ENCODE measurements around the gene MYO1C.

MYO1C gene

GRCh38 chr17:1485423-1486376, 6.8 kb downstream of the MYO1C start:
- peak; percentile 32 for DNase-seq (ENCODE audit: low read depth)

DNA sequence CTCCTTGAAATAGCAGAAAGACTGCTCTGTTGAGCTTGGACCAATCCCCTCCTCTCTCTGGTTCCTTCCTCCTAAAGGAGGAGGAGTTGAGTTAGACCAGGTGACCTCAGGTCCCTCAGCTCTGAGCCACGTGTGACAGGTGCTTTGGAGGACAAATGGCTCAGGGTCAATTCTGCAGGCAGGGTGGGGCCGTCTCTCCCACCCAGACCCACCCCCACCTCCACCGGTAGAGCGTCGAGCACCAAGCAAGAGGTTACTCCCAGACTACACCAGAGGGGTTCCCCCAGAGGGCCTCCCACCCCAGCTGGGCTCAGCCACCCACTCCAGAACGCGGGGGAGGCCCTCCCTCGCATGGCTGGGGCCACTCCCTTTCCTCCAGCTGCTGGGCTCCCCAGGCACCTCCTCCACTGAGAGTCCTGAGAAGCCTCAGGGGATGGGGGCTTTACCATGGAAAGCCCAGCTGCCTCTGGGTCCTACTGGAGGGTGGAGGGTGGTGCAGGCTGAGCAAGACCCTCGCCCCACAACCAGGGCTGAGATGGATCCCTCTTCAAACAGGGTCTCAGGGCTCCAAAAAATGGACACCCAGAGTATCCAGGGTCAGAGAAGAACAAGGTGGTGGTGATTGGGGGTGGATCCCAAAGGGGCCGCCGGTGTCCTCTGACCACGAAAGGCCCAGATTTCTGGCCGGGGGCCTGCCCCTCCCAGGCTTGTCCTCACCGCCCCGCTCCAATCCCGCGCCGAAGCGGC, 7.6 kb downstream of the MYO1C start:
- no peak for DNase-seq (ENCODE audit: low read depth)

DNA sequence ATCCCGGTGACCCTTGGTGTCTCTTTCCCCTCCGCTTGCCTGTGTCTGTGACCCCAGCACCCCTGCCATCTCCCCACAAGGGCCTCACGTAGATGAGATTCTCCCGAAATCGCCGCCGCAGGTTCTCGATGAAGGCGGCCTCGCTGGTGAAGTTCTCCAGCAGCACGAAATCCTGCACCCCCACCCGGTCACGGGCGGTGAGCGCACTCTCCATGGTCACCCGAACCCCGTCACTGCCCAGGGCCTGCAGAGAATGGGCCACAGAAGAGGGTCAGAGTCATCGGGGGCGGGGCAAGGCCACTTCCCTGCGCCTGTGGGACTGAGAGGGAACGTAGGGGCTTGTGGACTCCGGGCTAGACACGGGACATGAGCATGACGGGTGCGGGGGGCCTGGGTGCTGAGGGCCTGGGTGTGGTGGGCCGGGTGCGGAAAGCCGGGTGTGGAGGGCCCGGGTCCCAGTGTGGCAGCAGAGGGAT, 8.4 kb downstream of the MYO1C start:
- DNase-seq (ENCODE audit: low read depth), result no peak

DNA sequence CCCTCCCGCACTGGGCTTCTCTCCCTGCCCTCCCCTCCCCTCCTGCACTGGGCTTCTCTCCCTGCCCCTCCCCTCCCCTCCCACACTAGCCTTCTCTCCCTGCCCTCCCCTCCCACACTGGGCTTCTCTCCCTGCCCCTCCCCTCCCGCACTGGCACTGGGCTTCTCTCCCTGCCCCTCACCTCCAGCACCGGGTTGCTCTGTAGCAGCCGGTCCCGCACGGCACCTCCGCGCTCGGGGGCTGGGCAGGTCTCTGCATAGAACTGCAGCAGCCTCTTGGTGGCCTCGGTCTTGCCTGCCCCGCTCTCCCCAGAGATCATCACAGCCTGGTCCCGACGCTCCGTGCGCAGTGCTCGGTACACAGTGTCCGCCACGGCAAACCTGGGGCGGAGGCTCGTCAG, 9.8 kb downstream of the MYO1C start:
- no peak for DNase-seq (ENCODE audit: low read depth)

- no peak for DNase-seq (ENCODE audit: low read depth)
Measured at GRCh38 chr17:1481736-1482135, 10.8 kb downstream of the MYO1C start.

GRCh38 chr17:1480747-1481465, 11.6 kb downstream of the MYO1C start:
- DNase-seq (ENCODE audit: low read depth), result no peak

DNA sequence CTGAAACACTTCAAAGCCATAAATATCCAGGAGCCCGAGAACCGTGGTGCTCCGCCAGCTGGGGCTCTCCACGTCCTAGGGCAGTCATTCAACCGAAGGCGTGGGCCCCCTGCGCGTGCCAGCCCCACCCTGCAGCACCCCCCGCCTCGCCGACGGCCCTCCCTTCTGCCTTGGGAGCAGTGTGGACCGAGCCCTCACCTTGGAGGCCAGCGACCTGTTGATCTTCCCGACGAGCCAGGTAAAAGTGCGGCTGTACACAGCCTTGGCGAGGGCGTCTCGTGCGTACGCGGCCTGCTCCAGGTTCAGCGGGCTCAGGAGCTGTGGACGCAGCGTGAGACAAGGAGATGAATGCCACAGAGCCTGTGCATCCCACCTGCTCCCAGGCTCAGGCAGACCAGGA, 14.1 kb downstream of the MYO1C start:
- DNase-seq (ENCODE audit: low read depth), result no peak

- no peak for DNase-seq (ENCODE audit: low read depth)
Measured at GRCh38 chr17:1475321-1475854, 17.1 kb downstream of the MYO1C start.

- DNase-seq (ENCODE audit: low read depth), result no peak
Measured at GRCh38 chr17:1474402-1475189, 17.9 kb downstream of the MYO1C start.

DNA sequence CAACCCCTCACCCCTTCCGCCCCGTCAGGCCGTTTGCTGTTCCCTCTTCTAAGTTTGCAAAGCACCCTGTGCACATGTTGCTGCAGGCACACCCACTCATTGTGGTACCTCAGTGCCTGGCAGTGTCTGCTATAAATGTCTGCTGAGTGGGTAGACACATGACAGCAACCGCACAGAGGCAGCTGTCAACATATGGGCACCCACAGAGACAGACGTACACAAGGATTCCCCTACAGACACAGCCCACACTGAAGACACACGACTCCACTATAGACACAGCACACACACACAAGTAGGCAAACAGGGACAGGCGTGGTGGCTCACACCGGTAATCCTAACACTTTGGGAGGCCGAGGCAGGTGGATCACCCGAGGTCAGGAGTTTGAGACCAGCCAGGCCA, 18.6 kb downstream of the MYO1C start:
- DNase-seq (ENCODE audit: low read depth), result no peak

DNA sequence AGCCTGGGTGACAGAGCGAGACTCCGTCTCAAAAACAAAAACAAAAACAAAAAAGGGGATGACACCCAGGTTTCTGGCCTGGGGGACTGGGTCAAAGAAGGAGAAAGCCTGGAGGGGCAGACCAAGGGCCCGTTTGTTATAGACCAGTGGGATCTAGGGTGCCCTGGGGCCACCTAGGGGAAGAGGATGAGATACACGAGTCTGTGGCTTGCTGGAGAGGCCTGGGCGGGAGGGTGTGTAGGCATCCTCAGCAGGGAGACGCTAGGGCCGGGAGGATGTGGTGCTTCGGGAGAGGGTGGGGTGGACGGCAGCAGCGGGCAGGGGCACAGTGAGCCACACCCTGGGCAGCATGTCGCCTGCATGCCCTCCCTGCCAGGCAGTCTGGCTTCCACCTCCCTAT, 19.3 kb downstream of the MYO1C start:
- DNase-seq (ENCODE audit: low read depth), result no peak

GRCh38 chr17:1471911-1472821, 20.3 kb downstream of the MYO1C start:
- DNase-seq (ENCODE audit: low read depth), result no peak

DNA sequence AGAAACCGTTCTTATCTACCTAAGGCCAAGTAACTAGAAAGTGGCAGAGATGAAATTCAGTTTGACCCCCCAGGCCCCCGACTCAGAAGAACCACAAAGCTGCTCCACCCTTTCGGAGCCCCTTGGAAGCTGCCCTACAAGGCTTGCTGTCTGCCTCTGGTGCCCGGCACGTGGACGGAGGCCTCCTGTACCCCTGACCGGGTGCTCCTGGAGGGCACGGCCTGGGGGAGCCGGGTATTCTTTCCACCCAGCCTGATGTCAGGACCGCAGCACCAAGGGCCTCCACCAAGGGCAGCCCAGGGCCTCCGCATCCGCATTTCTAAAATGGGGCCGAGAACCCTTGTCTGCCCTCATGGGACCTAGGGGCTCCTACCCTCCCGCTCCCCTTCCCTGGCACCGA, 21.0 kb downstream of the MYO1C start:
- no peak for DNase-seq (ENCODE audit: low read depth)

DNA sequence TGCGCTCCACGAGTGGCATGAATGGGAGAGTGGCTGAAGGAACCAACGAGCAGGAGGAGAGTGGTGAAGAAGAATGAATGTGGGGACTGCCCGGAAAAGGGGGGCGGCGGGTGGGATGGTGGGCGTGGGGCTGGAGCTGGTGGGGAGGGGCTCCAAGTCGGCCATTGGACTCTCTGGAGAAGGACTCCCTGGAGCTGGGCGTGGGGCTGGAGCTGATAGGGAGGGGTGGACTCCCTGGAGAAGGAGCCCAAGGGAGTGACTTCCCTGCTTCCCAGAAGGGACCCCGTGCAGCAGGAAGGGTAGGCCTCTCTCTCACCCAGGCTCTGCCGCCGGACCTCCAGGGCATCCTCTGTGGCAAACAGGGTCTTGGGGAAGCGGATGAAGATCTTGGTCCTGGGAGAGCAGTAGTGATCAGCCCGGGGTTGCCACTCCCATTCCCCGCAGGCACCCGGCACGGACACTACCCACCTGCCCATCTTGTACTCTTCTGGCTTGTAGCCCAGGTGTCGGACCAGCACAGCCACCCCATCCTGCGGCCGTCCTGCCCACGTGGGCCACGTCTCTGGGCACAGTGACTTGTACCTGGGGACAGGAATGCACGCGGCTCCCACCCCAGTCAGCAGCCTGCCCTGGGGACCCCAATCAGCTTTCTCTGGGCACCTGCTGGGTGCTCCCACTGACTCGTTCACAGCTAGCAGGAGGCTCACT, 21.6 kb downstream of the MYO1C start:
- no peak for DNase-seq (ENCODE audit: low read depth)

GRCh38 chr17:1470071-1470754, 22.3 kb downstream of the MYO1C start:
- no peak for DNase-seq (ENCODE audit: low read depth)

- no peak for DNase-seq (ENCODE audit: low read depth)
Measured at GRCh38 chr17:1469231-1469852, 23.1 kb downstream of the MYO1C start.

DNA sequence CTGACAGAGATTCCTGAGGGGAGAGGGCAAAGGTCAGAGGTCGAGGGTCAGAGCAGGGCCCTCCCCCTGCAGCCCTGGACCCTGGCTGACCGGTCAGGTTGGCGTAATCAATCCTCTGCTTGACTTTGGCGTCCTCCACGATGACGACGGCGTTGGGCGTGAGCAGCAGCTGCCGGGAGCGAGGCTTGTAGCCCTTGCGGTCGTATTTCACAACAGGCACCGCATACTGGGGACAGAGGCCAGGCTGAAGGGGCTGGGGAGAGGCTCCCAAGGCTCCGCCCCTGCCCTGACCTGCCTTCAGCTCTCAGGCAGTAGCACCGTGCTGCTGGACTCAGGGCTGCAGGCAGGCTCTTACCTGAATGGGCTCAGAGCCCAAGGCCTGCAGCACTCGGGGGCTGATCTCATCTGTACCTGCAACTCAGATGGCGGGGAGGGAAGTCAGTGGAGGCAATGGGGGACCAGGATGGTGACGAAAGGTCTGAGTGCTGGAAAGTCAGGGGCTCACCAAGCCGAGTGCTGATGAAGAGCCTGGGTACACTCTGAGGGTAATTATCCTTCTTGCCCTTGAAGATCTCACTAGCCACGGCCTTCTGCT, 24.5 kb downstream of the MYO1C start:
- DNase-seq (ENCODE audit: low read depth), result no peak

DNA sequence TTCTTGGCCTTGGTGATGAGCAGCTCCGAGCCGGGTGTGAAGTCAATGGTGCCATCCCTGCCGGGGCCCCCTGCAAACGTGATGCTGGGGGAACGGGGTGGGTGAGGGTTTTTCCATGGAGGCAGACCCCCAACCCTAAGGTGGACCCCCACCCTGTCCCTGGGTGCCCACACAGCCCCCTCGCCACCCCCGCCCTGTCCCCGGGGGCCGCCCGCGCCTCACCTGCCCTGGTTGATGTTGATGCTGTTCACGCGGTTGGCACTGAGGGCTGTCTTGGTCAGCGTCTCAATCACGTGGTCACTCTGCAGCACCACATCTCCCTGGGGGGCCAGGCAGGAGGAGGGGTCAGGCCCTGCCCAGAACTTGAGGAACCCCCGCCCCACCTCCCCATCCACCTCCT, 25.2 kb downstream of the MYO1C start:
- no peak for DNase-seq (ENCODE audit: low read depth)

Data from activated gamma-delta T cell treated with anti-CD3 and anti-CD28 coated beads, Interleukin-2, amount 50 U/mL, for 16 hours (primary cell).